Keratinocyte (primary cell): ENCODE measurements around the gene B9D2. TPM values are rescaled to one million over a fixed set of nuclear protein-coding genes. Genes with fewer than 3 reads are reported as not detected.

Source experiments
- DNase-seq: peaks from one replicate; pipeline ENCODE4 v3.0.0-alpha.2; 2011; ENCODE audit warnings: low read depth, missing footprints, low spot score
- FAIRE-seq: peaks from 2 replicates; lab custom pipeline; 2011; peaks lifted over from hg19 to GRCh38; lab: Jason Lieb, UNC
- H2AFZ ChIP-seq: 2 replicates; pipeline ENCODE4 v1.6.0; 2012; ENCODE audit warnings: low read length, control low read depth, inconsistent platforms; ENCODE audit not compliant: control insufficient read depth
- H3K27ac ChIP-seq: 2 replicates; pipeline ENCODE4 v1.5.1; 2011; ENCODE audit warnings: low read length; ENCODE audit not compliant: control insufficient read depth, insufficient read depth
- H3K27me3 ChIP-seq: 3 replicates; pipeline ENCODE4 v1.6.0; 2011; ENCODE audit warnings: low read length; ENCODE audit not compliant: control insufficient read depth, insufficient read depth; ENCODE audit errors: extremely low read depth
- H3K36me3 ChIP-seq, 2 experiments: 2 replicates in 1 of 2; 3 replicates in 1 of 2; pipeline ENCODE4 v1.5.1; 2011; ENCODE audit warnings: low read length in 2 of 2, mild to moderate bottlenecking in 1 of 2; ENCODE audit not compliant: control insufficient read depth in 2 of 2, insufficient read depth in 2 of 2; ENCODE audit errors: extremely low read depth in 1 of 2
- H3K4me1 ChIP-seq: 3 replicates; pipeline ENCODE4 v1.5.1; 2011; ENCODE audit warnings: low read length; ENCODE audit not compliant: control insufficient read depth, insufficient read depth; ENCODE audit errors: extremely low read depth
- H3K4me2 ChIP-seq: 3 replicates; pipeline ENCODE4 v1.6.0; 2011; ENCODE audit warnings: low read depth, low read length; ENCODE audit not compliant: control insufficient read depth, insufficient read depth; ENCODE audit errors: extremely low read depth
- H3K4me3 ChIP-seq, 3 experiments: fragments of 200-600 bp in 1 of 3; sonication (generic) in 1 of 3; 2 replicates in 2 of 3; 3 replicates in 1 of 3; pipeline ENCODE4 v1.5.1; 2011 to 2016; ENCODE audit warnings: low read length in 3 of 3, mild to moderate bottlenecking in 3 of 3, control low read depth in 2 of 3, inconsistent platforms in 1 of 3, low read depth in 1 of 3, mixed read lengths in 1 of 3, mixed run types in 1 of 3, moderate library complexity in 1 of 3; ENCODE audit not compliant: control insufficient read depth in 2 of 3, insufficient read depth in 2 of 3; ENCODE audit errors: extremely low read depth in 1 of 3
- H3K79me2 ChIP-seq: 2 replicates; pipeline ENCODE4 v1.6.0; 2012; ENCODE audit warnings: low read length; ENCODE audit not compliant: control insufficient read depth, insufficient read depth
- H3K9ac ChIP-seq: 3 replicates; pipeline ENCODE4 v1.6.0; 2011; ENCODE audit warnings: low read length; ENCODE audit not compliant: control insufficient read depth, insufficient read depth; ENCODE audit errors: extremely low read depth
- H3K9me1 ChIP-seq: 3 replicates; pipeline ENCODE4 v1.6.0; 2011; ENCODE audit warnings: low read length; ENCODE audit not compliant: control insufficient read depth, insufficient read depth; ENCODE audit errors: extremely low read depth
- H3K9me3 ChIP-seq: 2 replicates; pipeline ENCODE4 v1.5.1; 2012; ENCODE audit warnings: low read depth, low read length; ENCODE audit not compliant: control insufficient read depth
- H4K20me1 ChIP-seq: 3 replicates; pipeline ENCODE4 v1.6.0; 2011; ENCODE audit warnings: low read length; ENCODE audit not compliant: control insufficient read depth, insufficient read depth; ENCODE audit errors: extremely low read depth
- EZH2 ChIP-seq: IDR thresholded peaks from one replicate; pipeline ENCODE4 v1.6.1; 2012; ENCODE audit warnings: inconsistent platforms, mild to moderate bottlenecking, low read length, moderate library complexity
- dilution Hi-C: fragments of 300-500 bp; cut with MboI; formaldehyde crosslinking; loops from one replicate; pipeline ENCODE4 v1.7.0; 2020; ENCODE audit warnings: low sequenced_read_pairs; ENCODE audit not compliant: extremely low pct_ligation_motif_present
- polyA plus RNA-seq, 5 experiments: library from polyadenylated mRNA; depleted of rRNA in 3 of 5; stranded (reverse) in 3 of 5; stranded (forward) in 1 of 5; unstranded in 1 of 5; fragments of >200 nt; gene quantifications; 1 replicate in 1 of 5; 2 replicates in 3 of 5; 3 replicates in 1 of 5; pipeline versions ENCODE4 v1.2.1 to v1.2.3, GENCODE V29; 2011 to 2012; ENCODE audit warnings: missing spikeins in 2 of 5, low read depth in 1 of 5, low replicate concordance in 1 of 5
- TF ChIP-seq, protein P1 (sequence below), 3 experiments: IDR thresholded peaks in 1 of 3; conservative IDR thresholded peaks in 1 of 3; optimal IDR thresholded peaks in 1 of 3; 2 replicates in 2 of 3; 3 replicates in 1 of 3; pipeline versions ENCODE3 to v1.5.1; 2011; ENCODE audit warnings: low read length in 3 of 3, mild to moderate bottlenecking in 3 of 3, moderate library complexity in 2 of 3, control low read depth in 1 of 3, inconsistent platforms in 1 of 3; ENCODE audit not compliant: insufficient read depth in 2 of 3; ENCODE audit errors: extremely low read depth in 1 of 3

The B9D2 gene
- polyA plus RNA-seq, 1 donor (not counting 4 experiments of a cell fraction or from before 2014, with no cell fraction given) = 2.8 TPM

DNA sequence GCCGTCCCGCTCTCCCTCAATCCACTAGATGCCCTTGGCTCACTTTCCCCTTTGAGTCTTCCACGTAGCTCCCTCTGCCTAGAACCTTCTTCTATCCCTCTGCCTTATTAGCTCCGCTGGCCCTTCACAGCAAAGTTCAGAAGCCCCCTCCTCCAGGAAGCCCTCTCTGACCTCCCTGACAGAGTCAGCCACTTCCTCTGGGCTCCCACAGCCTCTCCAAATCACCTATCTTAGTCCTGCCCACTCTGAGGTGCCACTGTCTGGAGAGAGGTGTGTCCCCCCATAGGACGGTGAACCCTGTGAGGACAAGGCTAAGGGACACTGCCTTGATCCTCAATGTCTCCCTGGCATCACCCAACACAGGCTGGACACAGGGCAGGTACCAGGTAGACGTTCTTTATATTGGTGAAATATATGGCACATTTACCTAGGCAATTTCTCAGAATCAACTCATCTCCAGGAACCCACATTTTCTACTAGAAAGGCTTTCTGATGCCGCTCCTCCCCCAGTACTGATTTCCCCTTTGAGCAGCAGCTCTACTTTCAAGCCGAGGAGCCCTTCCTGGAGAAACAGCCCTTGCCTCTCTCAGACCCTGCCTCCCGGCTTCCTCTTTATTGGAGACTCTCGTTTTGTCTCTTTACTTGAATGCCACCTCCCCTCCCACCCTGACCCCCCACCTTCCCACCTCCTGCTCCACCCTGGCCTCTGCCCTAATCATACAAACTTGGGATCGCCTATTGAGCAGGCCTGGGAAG is 6.8 kb downstream of the B9D2 start:
- no peak for TF ChIP-seq EZH2
- H3K36me3 ChIP-seq = no peaks in the 10 kb centered on the region
- peaks cover 10% of the 10 kb centered on the region for H3K79me2 ChIP-seq
- no peaks in the 10 kb centered on the region for H3K9me3 ChIP-seq
- no peak overlapping the region for H3K4me2 ChIP-seq
- no peak overlapping the region for H3K27ac ChIP-seq
- no peaks in the 10 kb centered on the region for H3K9me1 ChIP-seq
- H3K4me3 ChIP-seq = no peak overlapping the region
- H3K9ac ChIP-seq = no peak overlapping the region
- H2AFZ ChIP-seq = no peak overlapping the region
- no peaks in the 10 kb centered on the region for H3K4me1 ChIP-seq
- no peaks in the 10 kb centered on the region for H4K20me1 ChIP-seq
- FAIRE-seq (no peak), DNase-seq (no peak)
- no peaks in the 10 kb centered on the region for H3K27me3 ChIP-seq
- dilution Hi-C loops = no loop called here

DNA sequence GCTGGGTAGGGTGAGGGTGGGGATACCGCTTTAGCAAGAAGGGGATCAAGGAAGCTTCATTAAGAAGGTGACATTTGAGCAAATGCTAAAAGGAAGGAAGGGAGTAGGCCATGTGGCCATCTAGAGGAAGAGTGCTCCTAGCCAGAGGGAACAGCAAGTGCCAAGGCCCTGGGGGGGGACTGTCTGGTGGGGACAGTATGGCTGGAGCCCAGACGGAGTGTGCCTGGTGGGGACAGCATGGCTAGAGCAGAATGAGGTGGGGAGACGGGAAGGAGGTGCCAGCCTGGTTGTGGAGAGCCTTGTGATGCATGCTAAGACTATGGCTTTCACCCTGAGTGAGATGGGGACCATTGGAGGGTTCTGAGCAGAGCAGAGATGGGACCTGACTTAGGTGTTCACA is 8.1 kb downstream of the B9D2 start:
- Histone ChIP-seq H3K79me2 (peaks cover 22% of the 10 kb centered on the region), H3K9ac (no peak overlapping the region), H4K20me1 (peaks cover 2% of the 10 kb centered on the region), H3K4me3 (no peak overlapping the region), H3K4me1 (peaks cover 3% of the 10 kb centered on the region), H3K9me1 (no peaks in the 10 kb centered on the region), H3K27me3 (no peaks in the 10 kb centered on the region), H3K9me3 (no peaks in the 10 kb centered on the region), H3K27ac (no peak overlapping the region), H2AFZ (no peak overlapping the region), H3K4me2 (no peak overlapping the region), H3K36me3 (no peaks in the 10 kb centered on the region)
- dilution Hi-C loops = no loop called here
- DNase-seq (no peak), FAIRE-seq (no peak)
- TF ChIP-seq EZH2 = no peak
- TF ChIP-seq, protein P1, sequence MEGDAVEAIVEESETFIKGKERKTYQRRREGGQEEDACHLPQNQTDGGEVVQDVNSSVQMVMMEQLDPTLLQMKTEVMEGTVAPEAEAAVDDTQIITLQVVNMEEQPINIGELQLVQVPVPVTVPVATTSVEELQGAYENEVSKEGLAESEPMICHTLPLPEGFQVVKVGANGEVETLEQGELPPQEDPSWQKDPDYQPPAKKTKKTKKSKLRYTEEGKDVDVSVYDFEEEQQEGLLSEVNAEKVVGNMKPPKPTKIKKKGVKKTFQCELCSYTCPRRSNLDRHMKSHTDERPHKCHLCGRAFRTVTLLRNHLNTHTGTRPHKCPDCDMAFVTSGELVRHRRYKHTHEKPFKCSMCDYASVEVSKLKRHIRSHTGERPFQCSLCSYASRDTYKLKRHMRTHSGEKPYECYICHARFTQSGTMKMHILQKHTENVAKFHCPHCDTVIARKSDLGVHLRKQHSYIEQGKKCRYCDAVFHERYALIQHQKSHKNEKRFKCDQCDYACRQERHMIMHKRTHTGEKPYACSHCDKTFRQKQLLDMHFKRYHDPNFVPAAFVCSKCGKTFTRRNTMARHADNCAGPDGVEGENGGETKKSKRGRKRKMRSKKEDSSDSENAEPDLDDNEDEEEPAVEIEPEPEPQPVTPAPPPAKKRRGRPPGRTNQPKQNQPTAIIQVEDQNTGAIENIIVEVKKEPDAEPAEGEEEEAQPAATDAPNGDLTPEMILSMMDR (optimal IDR thresholded peaks at IDR 0.05 in 1 of 3, IDR thresholded peaks at IDR 0.05 in 1 of 3, conservative IDR thresholded peaks at IDR 0.05 in 1 of 3; ENCODE audit: extremely low read depth in 1 of 3, insufficient read depth in 2 of 3, low read length in 3 of 3) = no peak
